IPS-18c (cell line): Measurements from ENCODE around the gene KLF16.

ENCODE experiments used
- H3K4me3 ChIP-seq: 2 replicates; pipeline ENCODE4 v1.7.0; 2013; ENCODE audit warnings: low read depth, mild to moderate bottlenecking, low read length, moderate library complexity; ENCODE audit not compliant: insufficient read depth
- H3K9me3 ChIP-seq: one replicate; pipeline ENCODE4 v1.6.1; 2013; ENCODE audit warnings: mild to moderate bottlenecking, low read length, moderate library complexity; ENCODE audit not compliant: control insufficient read depth, insufficient read depth

The KLF16 gene

DNA sequence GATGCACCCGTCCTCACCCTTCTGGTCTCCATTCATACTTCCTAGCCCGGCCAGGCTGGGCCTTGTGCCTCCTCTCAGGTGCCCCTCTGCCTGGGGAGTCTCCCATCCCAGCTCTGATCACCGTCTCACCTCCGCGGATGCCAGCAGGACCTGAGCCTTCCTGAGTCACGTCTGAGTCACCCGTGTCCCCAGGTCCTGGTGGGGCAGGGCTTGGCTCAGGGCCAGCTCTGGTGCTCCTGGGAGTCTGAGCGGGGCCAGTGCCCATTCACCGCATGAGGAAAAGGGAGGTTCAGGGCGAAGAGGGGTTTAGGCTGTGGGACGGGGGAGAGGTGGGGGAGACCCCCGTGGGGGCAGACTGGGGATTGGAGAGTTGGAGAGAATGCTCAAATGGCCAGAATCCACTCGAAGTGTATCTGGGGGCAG lies 51.9 kb downstream of the KLF16 start:
- H3K9me3 ChIP-seq: no peaks in the 10 kb centered on the region
- 0 out of 2 replicates have a peak overlapping the region, but pooled peaks have one; percentile 52 for H3K4me3 ChIP-seq

DNA sequence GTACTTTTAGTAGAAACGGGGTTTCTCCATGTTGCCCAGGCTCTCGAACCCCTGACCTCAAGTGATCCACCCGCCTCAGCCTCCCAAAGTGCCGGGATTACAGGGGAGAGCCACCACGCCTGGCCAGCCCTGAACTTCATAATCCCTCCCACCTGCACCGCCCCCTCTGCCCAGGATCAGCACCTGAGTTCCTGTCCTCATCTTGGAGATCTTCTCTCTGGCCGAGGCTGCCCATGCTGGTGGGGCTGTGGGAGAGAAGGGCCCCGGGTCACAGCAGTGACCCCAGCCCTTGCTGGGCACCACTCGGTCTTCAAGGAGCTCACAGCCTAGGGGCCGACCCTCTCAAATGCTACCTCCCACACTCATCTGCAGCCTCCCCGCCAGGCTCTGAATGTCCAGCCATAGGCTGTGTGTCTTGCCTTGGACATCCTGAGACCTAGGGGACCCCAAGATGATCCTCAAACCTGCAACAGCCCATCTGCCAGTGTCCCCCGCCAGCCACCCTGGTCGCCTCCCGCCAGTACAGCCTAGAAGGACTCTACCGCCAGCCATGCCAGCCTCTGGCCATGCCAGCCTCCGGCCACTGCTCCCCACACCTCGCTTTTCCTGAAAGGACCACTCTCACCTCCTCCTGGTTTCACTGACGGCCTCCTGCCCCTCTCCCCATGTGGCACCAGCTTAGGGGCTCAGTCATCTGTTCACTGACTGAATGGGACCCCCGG lies 52.8 kb downstream of the KLF16 start:
- no peak overlapping the region for H3K4me3 ChIP-seq
- H3K9me3 ChIP-seq: no peaks in the 10 kb centered on the region

DNA sequence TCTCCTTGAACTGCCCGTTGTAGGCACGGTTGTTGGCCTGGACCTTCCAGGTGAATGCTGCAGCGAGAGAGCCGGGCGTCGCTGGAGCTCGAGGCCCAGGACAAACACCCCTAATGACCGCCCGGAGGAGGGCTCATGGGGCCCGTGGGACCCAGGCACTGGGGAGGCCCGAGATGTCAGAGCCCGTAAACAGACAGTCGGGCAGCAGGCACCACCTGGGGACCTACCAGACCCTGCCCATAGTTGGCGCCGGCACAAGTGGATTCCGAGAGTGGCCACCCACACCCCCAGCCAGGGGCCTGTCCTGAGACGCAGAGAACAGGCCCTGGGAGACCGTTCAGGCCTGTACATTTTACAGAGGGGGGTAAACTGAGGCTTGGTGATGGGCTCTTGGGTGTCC lies 53.7 kb downstream of the KLF16 start:
- H3K9me3 ChIP-seq: no peaks in the 10 kb centered on the region

GRCh38 chr19:1808395-1808731 lies 55.0 kb downstream of the KLF16 start:
- Histone ChIP-seq H3K9me3 (peaks cover 3% of the 10 kb centered on the region), H3K4me3 (no peak overlapping the region)

More for the DNA sequence above, 53.7 kb downstream of the KLF16 start:
- no peak overlapping the region for H3K4me3 ChIP-seq

DNA sequence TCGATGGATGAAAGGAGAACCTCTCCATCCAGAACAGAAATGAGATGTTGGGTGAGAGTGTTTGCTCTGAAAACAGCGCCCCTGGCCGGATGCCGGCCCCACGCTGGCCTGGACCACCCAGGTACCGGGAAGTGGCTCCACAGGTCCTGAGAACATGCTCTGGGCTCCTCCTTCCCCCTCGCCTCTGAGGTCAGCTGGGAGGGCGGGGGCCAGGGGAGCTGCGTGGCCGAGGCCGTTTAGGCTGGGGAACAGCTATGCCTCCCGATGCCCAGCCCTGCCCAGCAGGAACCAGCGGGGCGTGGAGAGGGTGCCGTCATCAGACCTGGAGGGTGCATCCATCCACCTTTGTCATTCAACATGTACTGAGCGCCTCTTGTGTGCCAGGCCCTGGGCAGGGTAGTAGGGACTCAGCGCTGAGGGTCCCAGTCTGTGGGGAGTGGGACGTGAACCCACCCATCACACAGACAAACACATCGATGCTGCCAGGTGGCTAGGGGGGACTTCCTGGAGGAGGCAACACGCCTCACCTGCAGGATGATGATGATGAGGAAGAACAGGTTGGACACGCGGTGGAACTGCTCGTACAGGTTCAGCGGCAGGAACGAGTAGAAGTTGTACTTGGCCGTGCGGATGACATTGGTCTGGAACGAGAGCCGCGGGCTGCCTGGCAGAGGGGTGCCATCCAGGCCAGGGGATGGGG lies 55.5 kb downstream of the KLF16 start:
- no peak overlapping the region for H3K4me3 ChIP-seq
- peaks cover 3% of the 10 kb centered on the region for H3K9me3 ChIP-seq

- no peak overlapping the region for H3K4me3 ChIP-seq
- H3K9me3 ChIP-seq: peaks cover 3% of the 10 kb centered on the region
Measured at GRCh38 chr19:1807030-1807694, 56.2 kb downstream of the KLF16 start.

DNA sequence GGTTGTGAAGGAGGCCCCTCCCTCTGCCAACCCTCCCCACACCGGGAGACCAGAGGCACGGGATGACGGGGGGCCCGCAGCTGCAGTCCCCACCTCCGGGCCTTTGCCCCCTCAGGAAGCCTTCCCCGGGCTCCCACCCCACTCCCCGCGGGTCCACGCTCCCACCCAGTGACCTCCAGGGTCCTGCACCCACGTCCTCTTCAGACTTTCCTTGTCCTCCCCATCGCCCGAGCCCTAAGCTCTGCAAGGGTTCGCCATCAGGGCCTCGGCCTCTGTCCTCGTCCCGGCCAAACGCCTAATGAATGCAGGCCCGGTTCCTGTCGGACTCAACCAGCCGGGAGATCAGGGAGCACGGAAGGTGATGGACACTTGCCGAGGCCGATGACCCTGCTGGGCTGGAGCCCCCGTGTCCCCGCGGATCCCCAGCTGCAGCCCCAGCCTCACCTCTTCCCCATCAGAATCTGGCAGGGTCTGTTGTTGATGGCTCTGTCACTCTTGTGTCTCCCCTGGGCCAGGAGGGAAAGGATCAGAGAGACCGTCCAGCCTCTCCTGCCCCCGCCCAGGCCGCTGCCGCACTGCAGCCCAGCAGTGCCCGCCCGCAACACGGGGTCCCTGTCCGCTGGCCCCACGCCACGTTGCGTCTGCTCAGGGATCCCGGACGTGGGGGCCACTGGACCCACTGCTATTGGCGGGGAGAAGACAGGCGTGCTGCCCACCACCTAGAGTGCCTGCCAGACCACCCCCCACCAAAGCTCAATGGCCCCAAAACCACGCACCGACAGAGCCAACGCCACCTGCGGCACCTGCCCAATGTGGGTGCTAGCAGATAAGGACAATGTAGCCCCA lies 57.0 kb downstream of the KLF16 start:
- H3K4me3 ChIP-seq: no peak overlapping the region

GRCh38 chr19:1805401-1806183 lies 57.8 kb downstream of the KLF16 start:
- Histone ChIP-seq H3K9me3 (peaks cover 3% of the 10 kb centered on the region), H3K4me3 (no peak overlapping the region)

More for the DNA sequence above, 57.0 kb downstream of the KLF16 start:
- peaks cover 3% of the 10 kb centered on the region for H3K9me3 ChIP-seq

DNA sequence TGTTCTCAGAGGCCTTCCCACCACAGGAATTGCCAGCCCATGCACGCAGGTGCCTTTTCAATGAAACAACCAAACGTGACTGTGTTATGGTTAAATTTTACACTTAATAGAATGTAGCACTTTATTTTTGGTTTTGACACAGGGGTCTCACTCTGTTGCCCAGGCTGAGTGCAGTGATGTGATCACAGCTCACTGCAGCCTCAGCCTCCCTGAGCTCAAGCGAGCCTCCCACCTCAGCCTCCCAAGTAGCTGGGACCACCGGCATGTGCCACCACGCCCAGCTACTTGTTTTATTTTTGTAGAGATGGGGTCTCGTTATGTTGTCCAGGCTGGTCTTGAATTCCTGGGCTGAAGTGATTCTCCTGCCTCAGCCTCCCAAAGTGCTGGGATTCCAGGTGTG lies 58.5 kb downstream of the KLF16 start:
- no peak overlapping the region for H3K4me3 ChIP-seq

More for the DNA sequence above, 58.5 kb downstream of the KLF16 start:
- peaks cover 3% of the 10 kb centered on the region for H3K9me3 ChIP-seq
